NCI-H526 treated with DMSO at 0.1 percent for 48 hours (cell line): ENCODE measurements around the gene HRH1.
"Not testable (repeated sequence)": the region's sequence is repeated elsewhere in the genome, so short reads cannot be mapped to it uniquely, and the experiment has no call there.

Experiments
- DNase-seq: peaks from one replicate; lab custom pipeline; 2025; lab: John Stamatoyannopoulos, UW

HRH1 gene

DNA sequence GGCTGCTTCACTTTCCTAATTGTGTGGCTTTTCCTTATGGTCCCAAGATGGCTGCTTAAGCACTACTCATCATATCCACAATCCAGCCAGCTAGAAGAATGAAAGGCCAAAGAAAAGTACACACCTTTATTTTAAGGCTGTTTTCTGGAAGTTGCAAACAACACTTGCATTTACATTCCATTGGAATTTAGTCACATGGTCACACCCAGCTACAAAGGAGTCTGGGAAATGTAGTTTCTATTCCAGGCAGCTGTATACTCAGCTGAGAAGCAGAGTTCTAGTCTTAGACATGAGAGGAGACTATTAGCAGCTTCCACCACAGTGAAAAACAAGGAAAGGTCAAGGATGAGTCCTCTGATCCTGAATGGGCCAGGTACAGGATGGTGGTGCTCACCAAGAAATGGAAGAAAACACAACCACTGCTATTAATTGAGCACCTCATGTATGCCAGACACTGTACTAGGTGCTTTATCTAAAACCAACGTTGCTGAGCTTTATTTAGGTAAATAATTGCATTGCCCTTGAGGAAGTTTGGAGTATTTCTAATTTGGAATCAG, 89.9 kb downstream of the HRH1 start:
- DNase-seq = no peak

DNA sequence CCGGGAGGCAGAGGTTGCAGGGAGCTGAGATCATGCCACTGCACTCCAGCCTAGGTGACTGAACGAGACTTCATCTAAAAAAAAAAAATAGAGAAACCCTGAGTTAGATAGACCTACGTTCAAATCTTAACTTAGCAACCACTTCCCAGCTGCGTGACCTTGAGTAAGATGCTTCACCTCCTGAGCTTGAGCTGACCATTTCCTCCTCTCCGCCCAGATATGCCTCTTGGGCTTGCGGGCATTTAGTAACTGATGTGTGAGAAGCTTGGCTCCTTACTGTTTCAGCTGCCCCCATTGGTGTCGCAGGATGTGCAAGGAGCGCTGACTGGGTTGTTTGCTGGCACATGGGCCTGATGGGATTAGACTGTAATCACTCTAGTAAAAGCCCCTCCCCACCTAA, 91.0 kb downstream of the HRH1 start:
- no peak for DNase-seq

DNA sequence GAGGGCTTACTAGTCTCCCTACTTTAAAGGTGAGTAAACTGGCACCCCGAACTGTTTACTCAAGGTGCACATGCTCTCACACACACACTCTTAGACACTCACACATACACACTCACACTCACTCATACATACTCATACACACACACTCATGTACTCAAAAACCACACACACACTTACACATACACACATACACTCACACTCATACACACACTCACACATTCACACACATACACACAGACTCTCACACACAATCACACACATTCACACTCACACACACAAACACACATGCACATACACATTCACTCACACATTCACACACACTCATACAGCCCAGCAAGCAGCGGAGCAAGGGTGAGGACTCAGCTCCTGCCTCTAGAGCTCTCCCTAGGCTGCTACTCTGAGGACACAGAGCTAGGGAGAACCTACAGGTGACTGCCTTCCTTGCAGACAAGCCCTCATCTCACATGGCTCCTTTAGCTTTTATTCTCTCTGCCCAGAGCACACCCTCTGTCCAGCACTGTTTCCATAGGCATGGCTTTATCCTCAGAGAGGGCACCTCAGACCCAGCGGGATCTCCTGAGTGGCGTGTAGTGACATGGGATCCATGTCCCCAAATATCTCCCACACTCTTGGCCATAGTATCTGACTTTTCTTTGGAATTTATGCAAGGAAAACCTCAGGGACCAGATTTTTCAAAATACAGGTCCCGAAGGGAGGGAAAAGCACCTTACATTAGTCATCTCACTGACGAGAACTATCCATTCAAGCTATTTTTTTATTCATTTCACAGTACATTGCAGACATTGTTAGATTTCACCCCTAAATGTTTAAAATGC, 91.8 kb downstream of the HRH1 start:
- DNase-seq = no peak

DNA sequence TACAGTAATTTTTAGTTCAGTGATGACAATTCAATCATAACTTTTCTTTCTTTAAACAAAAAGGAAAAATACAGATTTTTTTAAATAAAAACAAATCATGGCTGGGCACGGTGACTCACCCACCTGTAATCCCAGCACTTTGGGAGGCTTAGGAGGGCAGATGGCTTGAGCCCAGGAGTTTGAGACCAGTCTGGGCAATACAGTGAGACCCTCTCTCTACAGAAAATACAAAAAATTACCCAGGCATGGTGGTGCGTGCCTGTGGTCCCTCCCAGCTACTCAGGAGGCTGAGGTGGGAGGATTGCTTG, 92.3 kb downstream of the HRH1 start:
- no peak for DNase-seq

DNA sequence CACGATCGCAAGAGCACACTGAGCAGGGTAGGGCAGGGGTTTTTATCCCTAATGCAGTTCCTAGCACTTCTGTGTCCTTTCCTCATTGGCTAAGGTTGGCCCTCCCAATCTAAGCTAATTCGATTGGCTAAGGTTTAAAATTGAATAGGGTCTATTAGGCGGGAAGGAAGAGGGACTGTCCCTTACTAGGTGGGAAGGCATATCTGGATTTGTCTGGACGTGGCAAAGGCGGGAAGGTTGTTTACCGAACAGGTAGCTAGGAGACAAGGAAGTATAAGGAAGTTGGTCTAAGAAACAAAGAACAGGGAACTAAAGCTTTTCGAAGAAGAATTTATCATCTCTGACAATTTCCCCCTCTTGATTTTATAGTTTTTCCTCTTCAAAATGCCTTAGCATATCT, 93.1 kb downstream of the HRH1 start:
- DNase-seq = no peak

DNA sequence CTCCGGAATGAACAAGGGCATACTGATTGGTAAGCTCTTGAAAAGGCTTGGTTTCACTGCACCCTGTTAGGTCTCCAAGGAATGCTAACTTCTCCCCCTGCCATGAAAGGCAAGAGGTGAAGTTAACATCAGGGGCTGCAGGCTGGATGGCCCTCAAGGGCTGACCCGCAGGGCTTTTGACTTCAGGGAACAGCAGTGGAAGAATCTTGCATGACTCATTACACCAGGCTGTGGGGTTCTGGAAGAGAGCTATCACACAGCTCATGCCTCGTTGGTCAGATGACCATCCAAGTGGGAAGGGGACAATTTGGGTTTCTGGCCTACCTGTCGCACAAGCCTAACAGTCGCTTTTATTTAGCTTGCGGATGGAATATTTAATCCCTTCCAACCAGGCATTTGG, 94.3 kb downstream of the HRH1 start:
- no peak for DNase-seq

DNA sequence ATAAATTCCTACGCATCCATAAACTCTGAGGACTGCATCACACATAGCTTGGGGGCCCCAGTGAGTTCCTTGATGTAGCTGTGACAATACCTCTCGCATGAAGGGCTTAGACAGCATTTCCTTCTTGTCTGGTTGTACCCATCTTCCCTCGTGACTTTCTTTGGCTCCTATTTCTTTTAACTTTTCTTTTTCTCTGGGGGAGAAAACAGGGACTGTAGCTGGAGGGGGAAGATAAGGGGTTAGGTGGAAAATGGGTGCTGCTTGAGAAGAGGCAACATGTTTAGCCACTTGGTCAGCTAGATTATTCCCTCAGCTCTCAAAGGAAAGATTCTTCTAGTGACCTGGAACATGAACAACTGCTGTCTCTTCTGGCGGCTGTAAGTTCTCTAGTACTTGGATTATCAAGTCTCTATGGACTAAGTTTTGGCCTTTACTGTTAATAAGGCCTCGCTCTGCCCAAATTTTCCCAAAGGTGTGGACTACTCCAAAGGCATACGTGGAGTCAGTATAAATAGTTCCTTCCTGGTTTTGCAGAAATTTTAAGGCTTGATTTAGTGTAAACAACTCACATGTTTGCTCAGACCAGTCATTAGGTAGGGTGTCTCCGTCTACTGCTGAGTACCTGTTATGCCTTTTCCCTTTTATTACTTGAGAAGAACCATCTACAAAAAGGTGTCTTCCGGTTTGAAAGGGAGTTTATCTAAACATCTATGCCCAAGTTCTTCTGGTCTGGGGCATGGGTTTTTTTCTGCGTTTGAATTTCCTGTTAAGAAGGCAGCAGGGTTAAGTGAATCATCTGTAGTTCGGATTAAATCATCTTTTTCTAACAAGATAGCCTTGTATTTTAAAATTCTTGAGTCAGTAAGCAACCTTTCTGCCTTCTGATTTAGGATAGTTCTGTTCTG, 96.9 kb downstream of the HRH1 start:
- DNase-seq = no peak

DNA sequence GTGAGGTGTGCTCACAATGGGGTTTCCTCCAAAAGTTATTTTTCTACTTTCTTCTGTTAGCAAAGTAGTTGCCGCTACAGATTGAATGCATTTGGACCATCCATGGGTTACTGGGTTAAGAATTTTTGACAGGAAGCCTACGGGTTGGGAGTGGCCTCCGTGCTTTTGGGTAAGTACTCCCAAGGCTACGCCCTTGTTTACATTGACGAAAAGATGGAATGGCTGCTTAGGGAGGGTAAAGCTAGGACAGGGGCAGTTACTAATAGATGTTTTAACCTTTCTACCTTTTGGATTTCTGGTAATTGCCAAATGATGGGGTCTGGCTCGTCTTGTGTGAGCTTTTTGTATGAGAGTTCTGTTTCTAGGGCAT, 97.5 kb downstream of the HRH1 start:
- DNase-seq = no peak

DNA sequence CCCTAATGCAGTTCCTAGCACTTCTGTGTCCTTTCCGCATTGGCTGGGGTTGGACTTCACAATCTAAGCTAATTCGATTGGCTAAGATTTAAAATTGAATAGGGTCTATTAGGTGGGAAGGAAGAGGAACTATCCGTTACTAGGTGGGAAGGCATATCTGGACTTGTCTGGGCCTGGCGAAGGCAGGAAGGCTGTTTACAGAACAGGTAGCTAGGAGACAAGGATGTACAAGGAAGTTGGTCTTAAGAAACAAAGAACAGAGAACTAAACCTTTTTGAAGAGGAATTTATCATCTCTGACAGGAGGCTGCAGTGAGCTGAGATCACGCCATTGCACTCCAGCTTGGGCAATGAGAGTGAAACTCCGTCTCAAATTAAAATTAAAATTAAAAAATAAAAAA, 100.6 kb downstream of the HRH1 start:
- DNase-seq = no peak

DNA sequence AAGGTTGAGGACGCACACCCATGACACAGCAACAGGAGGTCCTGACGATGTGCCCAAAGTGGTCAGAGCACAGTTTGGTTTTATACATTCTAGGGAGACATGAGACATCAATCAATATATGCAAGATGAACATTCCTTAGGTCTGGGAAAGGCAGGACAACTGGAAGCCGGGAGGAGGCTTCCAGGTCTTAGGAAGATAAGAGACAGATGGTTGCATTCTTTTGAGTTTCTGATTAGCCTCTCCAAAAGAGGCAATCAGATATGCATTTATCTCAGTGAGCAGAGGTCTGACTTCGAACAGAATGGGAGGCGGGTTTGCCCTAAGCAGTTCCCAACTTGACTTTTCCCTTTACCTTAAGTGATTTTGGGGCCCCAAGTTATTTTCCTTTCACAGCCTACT, 101.2 kb downstream of the HRH1 start:
- not testable (repeated sequence) for DNase-seq

DNA sequence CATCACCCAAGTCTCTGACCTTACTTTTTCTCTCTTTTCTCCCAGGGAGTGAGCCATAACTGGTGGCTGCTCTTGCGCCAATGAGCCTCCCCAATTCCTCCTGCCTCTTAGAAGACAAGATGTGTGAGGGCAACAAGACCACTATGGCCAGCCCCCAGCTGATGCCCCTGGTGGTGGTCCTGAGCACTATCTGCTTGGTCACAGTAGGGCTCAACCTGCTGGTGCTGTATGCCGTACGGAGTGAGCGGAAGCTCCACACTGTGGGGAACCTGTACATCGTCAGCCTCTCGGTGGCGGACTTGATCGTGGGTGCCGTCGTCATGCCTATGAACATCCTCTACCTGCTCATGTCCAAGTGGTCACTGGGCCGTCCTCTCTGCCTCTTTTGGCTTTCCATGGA, 104.7 kb downstream of the HRH1 start:
- no peak for DNase-seq

DNA sequence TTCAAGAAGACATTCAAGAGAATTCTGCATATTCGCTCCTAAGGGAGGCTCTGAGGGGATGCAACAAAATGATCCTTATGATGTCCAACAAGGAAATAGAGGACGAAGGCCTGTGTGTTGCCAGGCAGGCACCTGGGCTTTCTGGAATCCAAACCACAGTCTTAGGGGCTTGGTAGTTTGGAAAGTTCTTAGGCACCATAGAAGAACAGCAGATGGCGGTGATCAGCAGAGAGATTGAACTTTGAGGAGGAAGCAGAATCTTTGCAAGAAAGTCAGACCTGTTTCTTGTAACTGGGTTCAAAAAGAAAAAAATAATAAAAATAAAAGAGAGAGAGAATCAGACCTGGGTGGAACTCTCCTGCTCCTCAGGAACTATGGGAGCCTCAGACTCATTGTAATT, 106.2 kb downstream of the HRH1 start:
- no peak for DNase-seq

DNA sequence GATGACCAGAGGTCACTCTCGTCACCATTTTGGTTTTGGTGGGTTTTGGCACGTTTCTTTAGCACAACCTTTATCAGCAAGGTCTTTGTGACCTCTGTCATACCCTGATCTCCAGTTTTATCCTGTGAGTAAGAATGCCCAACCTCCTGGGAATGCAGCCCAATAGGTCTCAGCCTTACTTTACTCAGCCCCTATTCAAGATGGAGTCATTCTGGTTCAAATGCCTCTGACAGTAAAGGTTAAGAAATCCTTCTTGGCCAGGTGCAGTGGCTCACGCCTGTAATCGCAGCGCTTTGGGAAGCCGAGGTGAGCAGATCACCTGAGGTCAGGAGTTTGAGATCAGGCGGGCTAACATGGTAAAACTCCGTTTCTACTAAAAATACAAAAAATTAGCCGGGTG, 114.7 kb downstream of the HRH1 start:
- DNase-seq = no peak

DNA sequence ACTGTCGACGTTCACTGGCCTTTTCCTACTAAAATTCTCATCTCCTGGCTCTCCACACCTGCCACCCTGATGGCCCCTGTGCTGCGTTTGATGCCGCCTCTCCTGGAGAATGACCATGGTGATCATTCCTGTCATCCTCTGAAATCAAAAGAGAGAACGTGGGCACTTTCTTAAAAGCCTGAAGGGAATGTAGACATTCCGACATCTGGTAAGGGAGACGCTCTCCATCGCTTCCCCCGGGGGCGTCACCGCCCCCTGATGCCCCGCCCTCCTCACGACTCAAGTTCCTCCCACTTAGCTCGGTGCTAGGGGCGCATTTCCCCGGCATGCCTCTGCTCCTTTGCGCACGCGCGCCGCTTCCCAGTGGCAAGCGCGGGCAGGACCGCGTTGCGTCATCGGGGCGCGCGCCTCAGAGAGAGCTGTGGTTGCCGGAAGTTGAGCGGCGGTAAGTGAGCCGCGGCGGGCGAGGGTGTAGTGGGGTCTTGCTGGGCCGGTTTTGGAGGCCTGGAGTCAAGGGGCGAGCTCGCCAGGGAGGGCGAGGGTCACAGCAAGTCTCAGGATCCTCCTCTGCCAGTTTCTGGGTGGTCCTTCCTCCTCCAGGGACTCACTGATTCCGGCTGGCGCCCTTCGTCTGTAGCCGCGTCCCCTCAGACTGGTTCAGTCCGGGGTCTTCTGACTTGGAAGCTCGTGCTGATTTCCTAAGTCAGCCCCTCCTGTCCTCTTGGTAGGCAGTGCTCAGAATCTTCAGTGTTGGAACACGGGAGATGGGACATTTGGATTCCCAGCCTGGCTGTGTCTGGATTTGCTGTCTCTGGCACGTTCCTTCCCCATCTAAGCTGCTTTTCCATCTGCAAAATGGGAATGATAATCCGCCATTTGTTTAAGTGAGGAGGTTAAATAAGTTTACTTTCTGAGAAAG, 118.0 kb downstream of the HRH1 start, which contains the start of gene ATG7:
ATG7 (plus strand) TSS at position 412 of the 919 bp plus-strand sequence. CDS start 26,299 bp downstream, outside the sequence.
- peak; percentile 82 for DNase-seq

DNA sequence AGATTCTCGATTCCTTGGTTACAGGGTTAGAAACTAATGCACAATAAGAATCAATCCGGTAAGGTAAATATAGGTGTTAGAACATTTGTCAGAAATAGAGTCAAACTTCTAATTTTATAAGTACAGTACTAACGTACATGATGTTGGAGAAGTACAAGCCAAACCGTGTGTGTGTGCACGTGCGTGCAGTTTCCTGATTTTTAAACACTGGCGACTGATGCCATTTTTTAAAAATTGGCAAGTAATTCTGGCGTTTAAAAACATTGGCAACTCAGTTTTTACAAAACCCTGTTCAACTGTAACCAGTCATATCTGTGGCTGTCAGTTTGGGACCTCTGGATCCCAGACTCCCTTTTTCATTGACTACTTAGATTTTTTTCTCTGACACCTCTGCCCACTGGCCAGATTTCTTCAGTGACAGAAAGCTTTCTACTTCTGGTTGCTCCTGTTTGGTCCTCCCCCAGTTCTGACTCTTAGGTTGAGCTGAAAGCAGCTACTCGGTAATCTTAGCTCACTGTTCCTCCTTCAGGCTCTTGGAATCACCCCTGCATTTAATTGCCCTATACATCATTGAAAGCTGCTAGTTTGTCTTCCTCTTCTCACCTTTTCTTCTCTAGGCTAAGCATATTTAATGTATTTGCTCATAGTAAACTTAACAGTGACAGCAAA, 118.7 kb downstream of the HRH1 start:
- DNase-seq = no peak

DNA sequence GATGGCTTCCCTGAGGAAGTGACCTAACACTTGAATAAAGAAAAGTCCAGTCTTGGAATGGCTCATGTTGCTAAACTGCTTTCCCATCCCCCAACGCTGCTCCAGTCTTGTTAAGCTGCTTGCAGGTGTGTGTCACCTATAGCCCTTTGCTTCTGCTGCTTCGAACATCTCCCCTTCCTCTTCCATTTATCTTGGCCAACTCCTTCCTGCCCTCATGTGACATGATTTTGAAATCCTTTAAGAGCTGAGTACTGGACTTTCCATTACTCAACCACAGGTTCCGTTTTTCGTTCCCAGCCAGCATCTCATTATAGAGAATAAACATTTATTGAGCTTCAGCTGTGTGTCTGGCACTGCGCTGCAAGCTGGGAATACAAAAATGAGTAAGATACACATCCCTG, 119.6 kb downstream of the HRH1 start:
- DNase-seq = no peak

DNA sequence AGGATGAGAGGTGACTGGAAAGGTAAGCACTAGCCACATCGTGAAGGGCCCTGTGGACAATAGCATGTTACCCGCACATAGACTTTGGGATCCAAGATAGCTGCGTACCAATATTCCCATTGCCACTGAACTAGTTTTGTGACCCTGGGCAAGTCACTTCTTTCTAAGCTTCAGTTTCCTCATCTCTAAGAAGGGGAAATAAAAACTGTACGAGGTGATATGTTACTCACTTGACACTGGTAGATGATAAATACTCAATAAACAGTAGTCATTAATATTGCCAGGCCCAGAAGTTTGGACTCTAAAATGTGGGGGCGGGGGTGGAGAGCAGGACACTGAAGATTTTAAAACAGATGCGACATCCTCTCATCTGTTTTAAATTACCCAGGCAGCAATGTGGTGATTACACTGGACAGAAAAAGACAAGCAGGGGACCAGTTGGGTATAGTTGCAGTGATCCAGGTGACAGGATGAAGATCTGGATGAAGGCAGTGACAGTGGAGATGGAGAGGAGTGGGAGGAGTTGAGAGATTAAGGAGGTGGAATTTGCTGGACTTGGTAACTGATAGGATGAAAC, 120.4 kb downstream of the HRH1 start:
- DNase-seq = no peak

DNA sequence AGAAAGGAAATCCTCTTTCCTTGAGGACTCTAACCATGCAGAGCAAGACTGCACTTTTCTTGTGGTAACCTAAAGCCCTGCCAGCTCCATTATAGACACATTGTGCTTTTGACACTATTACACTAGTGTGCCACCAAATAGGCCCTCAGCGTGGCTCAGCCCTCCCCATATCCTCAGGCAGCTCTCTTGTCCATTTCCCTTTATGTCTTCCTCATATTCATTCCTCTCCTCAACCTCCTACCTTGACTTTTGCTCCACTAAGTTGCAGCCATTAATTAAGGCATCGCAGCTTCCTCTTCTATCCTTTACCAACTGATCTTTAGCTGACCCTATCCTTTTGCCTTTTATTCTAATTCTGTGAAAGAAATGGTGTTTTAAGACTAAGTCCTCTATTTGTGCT, 121.6 kb downstream of the HRH1 start:
- no peak for DNase-seq

DNA sequence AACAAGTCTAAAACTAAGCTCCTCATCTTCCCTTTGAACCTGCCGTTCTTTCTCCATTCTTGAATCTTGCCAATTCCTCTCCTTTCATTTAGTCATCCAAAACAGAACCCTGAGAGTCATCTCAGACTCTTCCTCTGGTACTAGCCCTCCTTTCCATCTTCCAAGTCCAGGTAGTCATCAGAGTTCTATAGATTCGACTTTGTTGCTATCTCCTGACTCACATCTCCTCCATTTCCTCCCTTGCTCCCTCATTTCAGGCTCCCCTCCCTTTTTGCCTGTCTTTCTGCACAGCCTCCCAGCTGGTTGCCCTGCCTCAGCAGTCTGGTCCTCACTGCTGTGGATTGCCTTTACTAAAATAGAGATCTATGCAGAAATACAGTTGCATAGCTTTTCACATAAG, 122.6 kb downstream of the HRH1 start:
- no peak for DNase-seq

DNA sequence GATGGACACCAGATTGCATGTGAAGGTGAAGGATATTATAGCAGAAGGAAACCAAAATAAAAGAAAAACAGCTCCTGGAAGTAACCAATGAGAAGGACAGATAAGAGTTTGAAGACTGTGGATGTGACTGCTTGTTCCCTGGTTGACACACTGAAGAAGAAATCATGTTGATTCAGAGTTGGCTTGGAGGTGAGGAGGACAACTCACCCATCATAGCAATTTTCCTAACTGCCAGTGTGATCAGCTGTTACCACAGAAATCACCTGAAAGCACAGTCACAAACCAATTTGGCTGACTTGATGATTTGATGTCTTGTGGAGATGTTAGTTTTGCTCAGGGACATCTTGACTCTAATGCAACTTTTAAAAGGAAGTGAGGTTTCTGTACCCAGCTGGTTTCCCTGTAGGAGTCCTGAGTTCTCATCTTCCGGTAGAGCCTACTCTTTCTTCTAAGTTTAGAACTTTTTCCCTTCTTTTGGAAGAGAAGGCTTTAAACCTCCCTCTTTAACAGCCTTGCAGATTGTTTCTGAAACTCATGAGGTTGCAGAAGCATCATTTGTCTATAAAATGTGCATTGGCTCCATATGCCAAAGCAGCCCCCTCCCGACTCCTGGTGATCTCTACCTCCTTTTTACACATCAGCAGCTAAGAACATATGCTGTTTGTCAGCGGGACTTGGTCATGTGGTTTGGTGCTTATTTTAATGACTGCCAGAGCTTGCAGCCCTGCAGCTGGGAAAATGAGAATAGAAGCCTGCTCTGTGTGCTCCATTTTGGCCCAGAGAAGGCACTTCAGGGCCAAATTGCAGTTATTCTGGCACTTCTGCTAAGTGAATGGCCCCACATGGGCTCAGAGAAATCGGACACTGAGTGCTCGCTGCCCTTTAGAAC, 128.2 kb downstream of the HRH1 start:
- DNase-seq = no peak
